SW 1271 (cell line): ENCODE measurements around the gene C1orf159.
"Not testable (repeated sequence)": the region's sequence is repeated elsewhere in the genome, so short reads cannot be mapped to it uniquely, and the experiment has no call there.

ENCODE experiments used
- DNase-seq, 2 experiments: peaks; one replicate each; lab custom pipeline; 2025; lab: John Stamatoyannopoulos, UW

The C1orf159 gene

DNA sequence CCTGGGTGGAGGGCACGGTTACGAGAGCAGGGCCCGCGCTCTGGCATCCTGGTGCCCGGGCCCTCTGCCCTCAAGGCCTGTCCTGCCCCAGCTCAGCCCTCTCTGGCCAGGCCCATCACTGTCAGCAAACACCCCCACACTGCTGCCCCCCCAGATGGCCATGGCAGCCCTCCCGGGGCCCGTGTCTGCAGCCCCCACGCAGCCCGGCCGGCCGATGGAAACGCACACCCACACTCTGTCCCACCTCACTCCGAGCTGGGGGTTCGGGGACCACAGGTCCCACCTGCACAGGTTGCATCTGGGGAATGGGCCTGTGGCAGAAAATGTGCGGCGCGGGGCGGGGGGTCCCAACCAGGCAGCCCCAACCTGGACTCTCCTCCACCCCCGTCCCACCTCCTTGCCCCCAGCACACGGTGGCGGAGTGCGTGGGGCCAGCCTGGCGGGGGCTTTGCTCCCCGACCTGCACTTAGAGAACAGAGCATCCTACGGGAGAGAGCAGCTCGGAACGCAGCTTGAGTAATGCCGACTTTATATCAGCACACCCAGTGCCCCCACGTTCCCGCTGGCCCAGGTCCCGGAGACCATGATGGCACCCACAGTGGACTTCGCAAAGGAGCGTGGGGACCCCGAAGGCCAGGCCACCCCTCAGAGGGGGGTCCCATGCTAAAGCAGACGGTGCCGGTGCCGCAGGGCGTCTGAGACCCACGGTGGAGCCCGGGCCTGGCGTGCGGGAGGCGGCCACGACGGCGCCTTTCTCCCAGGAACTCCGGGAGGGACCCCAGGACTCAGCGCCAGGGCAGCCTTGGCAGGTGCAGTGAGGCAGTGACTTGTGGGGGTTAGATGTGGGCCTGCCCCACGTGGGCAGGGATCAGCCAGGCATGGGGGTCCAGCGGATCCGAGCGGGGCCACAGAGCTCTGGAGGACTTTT, 34.3 kb downstream of the C1orf159 start:
- no peak for DNase-seq

GRCh38 chr1:1080951-1081310, 35.0 kb downstream of the C1orf159 start:
- no peak for DNase-seq

- DNase-seq, result peak in 1 of 2 experiments; percentile 64
Measured at GRCh38 chr1:1080122-1080757, 35.6 kb downstream of the C1orf159 start.

- peak; percentile 69 to 82 for DNase-seq
Measured at GRCh38 chr1:1079408-1080121, 36.3 kb downstream of the C1orf159 start.

GRCh38 chr1:1077396-1077795, 38.5 kb downstream of the C1orf159 start:
- DNase-seq, result not testable (repeated sequence)

GRCh38 chr1:1075148-1075935, 40.5 kb downstream of the C1orf159 start:
- no peak for DNase-seq

GRCh38 chr1:1074631-1075147, 41.2 kb downstream of the C1orf159 start:
- no peak for DNase-seq

DNA sequence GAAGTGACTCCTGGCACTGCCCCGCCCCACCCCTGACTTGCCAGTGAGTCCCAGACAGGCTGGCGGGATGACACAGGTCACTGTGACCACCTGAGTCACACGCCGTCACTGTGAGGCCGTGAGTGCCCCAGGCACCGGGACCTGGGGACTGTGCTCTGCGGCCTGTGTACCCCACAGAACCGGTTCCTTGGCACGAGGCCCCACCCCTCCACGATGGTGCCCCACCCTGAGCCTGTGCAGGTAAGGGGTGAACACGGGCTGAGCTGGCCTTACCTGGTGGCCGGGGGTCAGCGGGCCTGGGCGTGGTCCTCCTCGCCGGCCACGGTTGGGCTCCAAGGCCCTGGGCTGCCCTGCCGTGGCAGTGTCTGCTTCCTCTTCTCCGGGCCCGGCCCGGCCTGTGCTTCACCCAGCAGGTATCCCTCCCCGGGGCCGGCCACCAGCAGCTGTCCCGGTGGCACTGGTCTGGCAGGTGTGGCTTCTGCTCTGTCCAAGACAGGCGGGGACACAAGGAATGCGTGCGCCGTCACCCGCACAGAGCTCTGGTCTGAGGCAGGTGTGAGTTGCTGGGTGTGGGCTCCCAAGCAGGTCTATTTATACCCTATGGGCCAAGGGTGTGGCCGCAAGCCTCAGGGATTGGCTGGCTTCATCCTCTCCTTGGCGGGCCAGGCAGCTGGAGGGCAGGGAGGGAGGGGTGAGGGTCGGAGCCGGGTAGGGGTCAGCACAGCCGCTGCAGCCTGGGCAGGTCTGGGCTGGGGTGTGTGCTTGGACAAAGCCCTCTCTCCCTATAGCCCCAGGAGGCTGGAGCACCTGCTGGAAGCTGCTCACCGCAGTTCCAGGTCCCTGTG, 41.9 kb downstream of the C1orf159 start, which contains the start of gene RNF223:
RNF223 (minus strand) TSS at position 564 of the 845 bp plus-strand sequence. CDS start 1,740 bp downstream, outside the sequence.
- no peak for DNase-seq

DNA sequence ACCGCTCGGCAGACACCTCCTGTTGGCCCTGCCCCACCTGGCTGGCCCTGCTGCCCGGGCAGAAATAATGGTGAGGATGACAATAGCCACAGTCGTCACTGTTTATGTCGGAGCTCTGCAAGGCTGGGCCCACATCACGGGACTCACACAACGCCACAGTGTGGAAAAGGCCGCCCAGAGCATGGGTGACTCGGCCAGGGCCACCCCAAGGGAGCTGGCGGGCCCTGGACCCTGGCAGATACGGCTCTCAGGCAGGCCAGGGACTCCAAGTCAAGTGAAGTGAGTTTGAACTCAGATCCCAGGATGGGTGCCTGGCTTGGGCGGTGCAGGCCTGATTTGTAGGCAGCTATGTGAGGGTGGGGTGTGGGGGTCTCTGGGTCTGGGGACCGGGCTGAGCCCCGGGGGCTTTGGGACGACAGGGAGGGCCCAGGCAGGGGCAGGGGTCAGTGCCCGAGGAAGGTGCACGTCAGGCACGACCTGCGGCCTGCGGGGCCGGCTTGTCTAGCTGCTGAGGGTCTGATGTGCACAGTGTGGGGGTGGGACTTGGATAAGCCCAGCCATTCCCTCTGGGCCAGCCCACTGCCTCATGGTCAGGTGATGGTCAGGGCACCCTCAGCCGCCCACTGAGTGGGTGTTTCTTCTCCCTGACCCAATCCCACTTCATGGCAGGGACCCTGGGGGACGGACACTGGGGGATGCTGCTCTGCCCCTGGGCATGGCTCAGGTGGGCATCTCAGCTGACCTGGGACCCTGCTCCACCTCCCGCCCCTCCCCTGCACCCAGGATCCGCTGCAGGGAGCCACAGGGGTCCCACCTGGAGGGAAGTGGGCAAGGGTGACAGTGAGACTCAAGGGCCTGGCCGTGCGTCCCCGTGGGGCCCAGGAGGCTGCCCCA, 42.8 kb downstream of the C1orf159 start:
- DNase-seq, result no peak

DNA sequence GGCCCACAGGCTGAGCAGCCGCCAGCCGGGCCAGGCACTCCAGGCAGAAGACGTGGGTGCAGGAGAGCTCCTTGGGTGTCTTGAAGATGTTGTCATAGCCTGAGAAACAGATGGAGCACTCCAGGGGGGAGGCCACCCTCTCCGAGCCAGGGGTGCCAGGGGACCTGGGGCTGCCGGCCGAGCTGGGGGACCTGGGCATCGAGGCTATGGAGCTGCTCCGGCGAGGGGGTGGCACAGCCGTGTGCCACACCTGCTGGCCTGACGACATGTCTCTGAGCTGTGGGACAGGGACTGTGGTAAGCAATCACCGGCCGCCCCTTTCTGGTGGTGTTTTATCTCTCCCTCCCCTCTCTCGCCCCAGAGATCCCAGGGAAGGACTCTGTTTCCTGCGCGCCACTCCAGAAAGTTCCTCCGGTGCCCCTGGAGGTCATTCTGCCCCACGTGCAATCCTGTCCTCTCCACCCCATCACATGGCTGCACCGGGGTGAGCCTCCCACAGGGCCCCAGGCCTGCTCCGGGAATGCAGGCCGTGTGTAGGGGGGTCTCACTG, 43.5 kb downstream of the C1orf159 start:
- no peak for DNase-seq

DNA sequence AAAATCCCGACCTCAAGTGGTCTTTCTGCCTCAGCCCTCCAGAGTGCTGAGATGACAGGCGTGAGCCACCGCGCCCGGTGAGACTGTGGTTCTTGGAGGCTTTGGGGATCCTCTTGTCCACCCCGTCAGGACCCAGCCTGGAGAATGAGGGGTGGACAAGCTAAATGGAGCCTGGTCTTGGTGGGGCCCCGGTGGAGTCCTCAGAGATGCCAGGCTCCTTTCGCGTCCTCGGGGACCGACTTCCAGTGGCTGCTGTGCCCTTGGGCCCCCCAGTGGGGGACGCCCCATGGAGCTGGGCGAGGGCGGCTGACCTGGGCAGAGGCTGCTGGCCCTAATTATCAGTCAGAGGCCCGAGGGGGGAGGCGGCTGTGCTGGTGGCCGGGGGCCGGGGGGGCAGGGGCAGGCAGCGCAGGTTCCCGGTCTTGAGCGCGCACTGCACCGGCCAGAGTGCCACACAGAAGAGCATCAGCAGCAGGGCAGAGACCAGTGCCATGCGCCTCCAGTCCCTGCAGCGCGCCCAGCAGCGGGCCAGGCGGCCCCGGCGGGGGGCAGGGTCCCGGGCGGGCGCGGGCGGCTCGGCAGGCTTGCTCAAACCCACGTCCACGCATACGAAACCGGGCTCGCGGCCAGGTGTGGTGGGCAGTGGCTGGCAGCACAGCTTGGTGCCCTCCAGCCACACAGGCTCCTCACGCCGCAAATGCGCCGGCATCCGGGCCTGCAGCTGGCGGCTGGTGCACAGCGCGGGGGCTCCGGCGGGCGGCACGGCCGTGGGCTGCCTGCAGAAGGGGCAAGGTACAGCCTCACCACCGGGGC, 44.2 kb downstream of the C1orf159 start:
- DNase-seq, result no peak

DNA sequence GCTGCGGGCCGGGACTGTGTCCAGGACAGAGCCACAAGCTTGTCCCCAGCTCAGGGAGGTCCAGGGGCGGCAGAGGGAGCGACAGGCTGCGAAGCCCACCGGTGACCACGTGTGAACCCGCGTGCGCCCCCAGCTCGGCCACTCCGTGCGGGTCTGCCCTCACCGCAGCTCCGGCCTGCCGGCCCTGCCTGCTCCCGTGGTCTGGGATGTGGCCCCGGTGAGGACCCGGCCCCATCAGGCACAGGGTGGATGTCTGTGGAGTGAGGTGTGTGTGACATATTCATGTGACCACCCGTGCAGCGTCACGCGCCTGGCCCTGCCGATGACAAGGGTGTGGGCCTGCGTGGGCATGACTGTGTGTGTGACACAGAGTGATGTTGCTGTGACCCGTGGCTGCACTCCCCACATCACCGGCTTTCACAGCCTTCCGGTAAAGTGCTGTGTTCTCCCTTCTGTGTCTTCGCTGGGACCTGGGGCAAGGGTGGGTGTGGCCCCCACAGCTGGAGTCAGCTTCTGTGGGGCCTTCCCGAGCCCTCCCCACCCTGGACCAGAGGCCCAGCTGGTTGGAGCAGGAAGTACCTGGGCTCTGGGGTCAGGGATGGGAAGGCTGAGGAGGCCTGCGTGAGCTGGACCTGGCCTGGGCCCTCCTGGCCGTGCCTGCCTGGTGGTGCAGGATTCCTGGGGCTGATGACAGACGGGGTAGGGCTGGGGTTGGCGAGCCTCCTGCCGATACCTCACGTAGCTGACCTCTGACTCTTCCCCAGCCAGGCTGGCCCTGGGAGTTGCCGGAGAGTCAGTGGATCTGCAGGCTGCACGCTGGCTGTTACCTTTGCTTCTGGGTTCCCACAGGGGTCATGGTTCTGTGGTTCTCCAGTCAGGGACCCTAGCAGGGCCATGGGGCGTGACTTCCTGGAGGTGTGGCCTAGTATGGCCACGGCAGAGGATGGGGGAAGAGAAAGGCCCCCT, 45.9 kb downstream of the C1orf159 start:
- no peak for DNase-seq

- peak; percentile 18 to 39 for DNase-seq
Measured at GRCh38 chr1:1069056-1069710, 46.7 kb downstream of the C1orf159 start.

- peak in 1 of 2 experiments; percentile 25 for DNase-seq
Measured at GRCh38 chr1:1068517-1069055, 47.3 kb downstream of the C1orf159 start.

GRCh38 chr1:1067860-1068516, 47.9 kb downstream of the C1orf159 start:
- DNase-seq, result no peak
